HG03442 (cell line): ENCODE data around the gene PSMD13.
"Not testable (repeated sequence)": the region's sequence is repeated elsewhere in the genome, so short reads cannot be mapped to it uniquely, and the experiment has no call there.

Source experiments
- ATAC-seq: cut with Tn5 transposase; IDR thresholded peaks from one replicate; pipeline ENCODE4 v1.9.1; 2021; ENCODE audit warnings: mild to moderate bottlenecking, moderate library complexity; ENCODE audit not compliant: unreplicated experiment

The PSMD13 gene

GRCh38 chr11:285894-286220 is 49.1 kb downstream of the PSMD13 start:
- no peak for ATAC-seq

- not testable (repeated sequence) for ATAC-seq
These were observed 50.4 kb downstream of the PSMD13 start for GRCh38 chr11:286977-287820.

- no peak for ATAC-seq
These were observed 51.2 kb downstream of the PSMD13 start for GRCh38 chr11:287821-288477.

- ATAC-seq, result no peak
These were observed 52.0 kb downstream of the PSMD13 start, which contains the start of gene PGGHG for GRCh38 chr11:288478-289397. TSS of gene PGGHG (plus strand) at chr11:289126. CDS start at chr11:289817, 691 bp downstream.

- ATAC-seq, result no peak
These were observed 52.6 kb downstream of the PSMD13 start for GRCh38 chr11:289398-289711.

GRCh38 chr11:289712-290620 is 53.2 kb downstream of the PSMD13 start:
- no peak for ATAC-seq

- ATAC-seq, result no peak
These were observed 54.0 kb downstream of the PSMD13 start for GRCh38 chr11:290621-291231.

GRCh38 chr11:291281-292210 is 54.8 kb downstream of the PSMD13 start:
- no peak for ATAC-seq

GRCh38 chr11:292211-293121 is 55.7 kb downstream of the PSMD13 start:
- no peak for ATAC-seq

- ATAC-seq, result no peak
These were observed 56.6 kb downstream of the PSMD13 start for GRCh38 chr11:293271-293851.

GRCh38 chr11:293852-294661 is 57.3 kb downstream of the PSMD13 start:
- ATAC-seq, result no peak

GRCh38 chr11:294780-295179 is 58.0 kb downstream of the PSMD13 start:
- no peak for ATAC-seq

- ATAC-seq, result no peak
These were observed 58.8 kb downstream of the PSMD13 start for GRCh38 chr11:295351-296170.

- ATAC-seq, result no peak
These were observed 59.6 kb downstream of the PSMD13 start for GRCh38 chr11:296171-297050.

- no peak for ATAC-seq
These were observed 60.3 kb downstream of the PSMD13 start for GRCh38 chr11:297051-297585.
